HG03103 (cell line): ENCODE measurements around the gene KPTN.

Source experiments
- ATAC-seq: cut with Tn5 transposase; IDR thresholded peaks from one replicate; pipeline ENCODE4 v1.9.1; 2021; ENCODE audit warnings: low read depth; ENCODE audit not compliant: unreplicated experiment

The KPTN gene

DNA sequence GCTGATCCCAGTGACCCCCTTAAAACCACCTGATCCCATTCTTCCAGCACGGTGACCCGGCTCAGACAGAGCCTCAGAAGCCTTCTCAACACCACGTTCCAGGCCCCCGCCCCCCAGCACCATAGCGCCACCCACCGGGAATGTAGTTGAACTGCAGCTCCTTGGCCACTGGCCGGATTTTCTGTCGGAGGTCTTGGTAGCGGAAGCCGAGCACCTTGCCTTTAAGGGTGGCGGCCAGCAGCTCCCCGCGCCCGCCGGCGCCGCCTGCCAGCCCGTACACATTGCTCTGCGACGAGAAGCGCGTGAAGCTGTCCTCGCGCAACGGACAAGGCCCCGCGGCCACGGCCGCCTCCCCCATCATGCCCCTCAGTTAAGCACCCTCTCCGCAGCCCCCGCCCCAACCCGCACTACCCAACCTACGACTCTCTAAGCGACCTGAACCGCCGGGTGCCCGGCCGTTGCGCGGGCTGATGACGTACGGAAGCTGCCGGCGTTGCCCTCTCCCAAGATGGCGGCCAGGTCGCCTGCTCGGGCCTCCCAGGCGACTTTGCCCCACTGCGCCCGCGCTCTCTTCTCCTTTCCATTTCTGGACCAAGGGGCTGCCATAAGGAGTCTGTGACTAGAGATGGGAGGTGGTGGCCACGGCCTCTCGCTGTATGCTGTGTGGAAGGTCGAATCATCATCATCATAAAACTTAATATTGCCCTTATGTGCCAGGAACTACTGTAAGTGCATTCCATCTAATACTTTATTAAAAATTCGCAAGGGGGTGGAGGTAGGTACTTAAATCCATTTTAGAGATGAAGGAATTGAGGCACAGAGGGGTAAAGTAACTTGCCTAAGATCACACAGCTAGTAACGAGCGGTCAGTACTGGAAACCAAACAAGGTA is at the start of gene KPTN:
KPTN (minus strand) TSS at position 420 of the 891 bp plus-strand sequence; CDS start at position 361, 59 bp downstream.
- ATAC-seq, result peak; percentile 63

DNA sequence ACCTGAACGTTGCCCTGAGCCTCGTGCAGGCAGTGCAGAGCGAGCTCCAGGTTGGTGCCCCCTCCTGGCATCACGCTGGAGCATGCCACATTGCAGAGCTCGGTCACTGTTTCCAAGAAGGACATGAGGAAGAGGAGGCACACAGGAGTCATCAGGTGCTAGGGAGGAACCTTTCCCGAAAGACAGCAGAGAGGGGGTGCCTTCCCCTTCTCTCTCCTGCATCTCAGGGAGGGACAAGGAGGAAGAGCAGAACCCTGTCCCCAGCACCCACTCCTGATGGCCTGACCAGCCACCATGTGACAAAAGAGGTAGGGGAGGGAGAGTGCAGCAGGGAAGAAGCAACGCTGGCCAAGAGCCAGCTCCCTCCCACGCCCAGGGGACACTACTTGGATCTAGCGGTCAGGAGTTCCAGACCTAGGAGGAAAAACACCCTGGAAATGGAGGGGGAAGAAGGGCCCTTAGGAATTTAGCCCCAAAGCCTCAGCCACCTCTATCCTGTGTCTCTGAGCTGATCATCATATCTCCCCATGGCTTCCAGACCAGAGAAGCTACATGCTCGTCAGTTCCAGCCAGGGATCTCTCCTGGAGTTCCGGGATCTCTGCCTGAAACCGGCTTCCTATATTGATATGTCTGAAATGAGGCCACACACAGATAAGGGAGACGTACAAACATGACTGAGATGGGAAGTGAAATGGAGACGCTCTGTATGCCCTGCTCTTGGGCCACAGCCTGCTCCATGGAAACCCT is 47.8 kb upstream of the KPTN start:
- no peak for ATAC-seq

DNA sequence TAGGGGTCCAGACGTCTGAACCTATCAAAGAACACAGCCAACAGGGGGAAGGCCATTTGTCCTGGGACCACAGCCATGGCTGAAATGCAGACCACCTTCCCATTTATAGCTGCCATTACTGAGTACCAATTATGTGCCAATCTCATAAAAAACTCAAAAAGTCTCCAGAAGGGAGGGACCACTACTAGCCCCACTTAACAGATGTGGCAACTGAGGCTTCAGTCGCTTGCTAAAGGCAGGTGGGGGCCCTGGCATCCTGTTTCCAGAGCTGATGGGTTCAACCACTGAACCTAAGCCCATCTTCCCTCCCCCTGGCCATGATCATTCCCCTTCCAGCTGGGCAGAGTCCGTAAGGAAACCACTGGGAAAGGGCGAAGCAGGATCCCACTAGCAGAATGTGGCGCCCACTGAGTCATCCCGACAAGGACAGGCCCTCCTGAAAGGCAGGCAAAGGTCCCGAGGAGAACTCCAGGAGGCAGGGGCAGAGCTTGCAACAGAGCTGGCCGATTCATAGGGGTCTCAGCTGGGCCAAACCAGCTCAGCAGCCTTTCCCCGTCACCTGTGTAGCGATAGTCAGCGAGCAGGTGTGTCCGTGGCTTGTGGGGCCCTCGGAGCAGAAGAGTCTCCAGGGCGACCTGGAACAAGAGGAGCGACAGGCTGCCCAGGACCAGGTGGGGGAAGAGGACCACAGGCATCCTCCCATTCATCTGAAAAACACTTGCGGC is 45.2 kb upstream of the KPTN start:
- no peak for ATAC-seq

DNA sequence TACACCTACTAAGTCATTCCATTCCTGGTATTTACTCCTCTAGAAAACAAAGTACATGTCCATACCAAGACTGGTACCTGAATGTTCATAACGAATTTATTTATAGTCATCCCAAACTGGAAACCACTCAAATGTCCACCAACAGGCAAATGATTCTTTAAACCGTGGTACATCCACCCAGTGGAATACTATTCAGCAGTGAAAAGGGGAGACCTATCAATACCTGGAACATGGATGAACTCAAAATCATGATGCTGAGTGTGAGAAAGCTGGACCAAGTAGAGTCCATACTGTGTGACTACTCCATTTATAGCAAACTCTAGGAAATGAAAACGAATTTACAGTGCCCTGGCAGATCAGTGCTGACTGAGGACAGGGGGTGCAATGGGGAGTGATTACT is 42.8 kb upstream of the KPTN start:
- ATAC-seq, result no peak

DNA sequence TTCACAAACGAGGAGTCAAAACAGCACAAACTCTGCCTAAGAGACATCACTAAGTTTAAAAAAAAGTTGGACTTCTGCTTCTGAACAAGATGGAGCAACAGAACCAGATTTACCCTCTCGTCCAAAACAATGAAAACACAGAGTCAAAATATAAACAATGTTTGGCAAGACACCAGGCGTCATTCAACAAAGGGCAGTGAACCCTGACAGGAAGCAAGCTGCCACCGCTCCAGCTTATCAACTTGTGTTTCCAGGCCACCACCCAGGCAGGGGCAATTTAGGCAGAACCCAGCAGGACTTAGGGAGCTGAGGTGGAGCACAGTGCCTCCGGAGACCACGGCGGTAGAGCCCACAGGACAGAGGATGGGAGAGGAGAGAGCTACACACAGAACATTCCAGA is 39.5 kb upstream of the KPTN start:
- ATAC-seq, result no peak

DNA sequence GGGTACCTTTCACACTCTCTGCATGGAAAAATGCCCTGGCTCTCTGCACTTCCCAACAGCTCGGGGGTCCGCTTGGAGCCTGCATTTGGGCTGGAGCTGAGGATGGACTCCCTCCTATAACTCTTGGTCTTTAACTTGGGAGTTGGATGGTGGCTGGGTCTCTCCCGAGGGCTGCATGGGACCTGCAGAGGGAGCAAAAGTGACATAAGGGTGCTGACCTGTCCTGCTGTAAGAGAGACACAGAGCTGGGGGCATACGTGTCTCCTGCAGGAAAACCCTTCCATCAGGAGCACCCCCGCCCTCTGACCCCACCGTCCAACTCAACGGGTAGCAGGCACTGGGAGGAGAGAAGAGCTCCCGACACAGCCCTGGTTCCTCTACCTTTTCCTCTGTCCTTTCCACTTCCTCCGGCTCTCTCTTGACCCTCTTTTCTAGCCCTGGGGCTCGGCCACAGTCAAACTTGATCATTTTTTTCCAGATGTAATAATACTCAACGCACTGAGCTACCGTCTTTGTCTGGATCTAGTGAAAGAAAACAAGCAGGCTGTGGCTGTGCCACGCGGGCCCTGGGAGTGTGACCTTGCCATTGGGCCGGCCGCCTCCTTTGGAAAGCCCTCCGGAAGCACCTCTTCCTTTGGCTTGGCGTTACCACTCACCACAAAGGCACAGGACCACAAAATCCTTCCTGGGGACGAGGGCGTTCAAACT is 37.6 kb upstream of the KPTN start:
- no peak for ATAC-seq

DNA sequence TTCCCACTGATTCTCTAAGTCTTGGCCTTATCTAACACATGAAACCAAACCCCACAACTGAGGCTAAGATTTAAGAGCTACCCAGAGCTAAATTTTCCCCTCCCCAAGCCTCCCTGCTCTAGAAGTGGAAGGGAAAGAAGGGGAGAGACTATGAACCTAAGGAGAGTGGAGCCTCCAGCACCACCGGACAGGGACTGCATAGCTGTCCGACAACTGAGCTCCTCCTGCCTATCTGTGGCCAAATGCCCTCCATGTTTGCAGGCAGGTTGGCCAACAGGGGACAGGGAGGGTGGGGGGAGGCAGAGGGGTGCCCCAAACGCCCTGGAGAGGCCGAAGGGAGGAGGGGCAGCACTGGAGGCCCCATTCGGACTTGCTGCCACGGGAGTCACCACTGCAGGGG is 36.8 kb upstream of the KPTN start:
- ATAC-seq, result no peak

DNA sequence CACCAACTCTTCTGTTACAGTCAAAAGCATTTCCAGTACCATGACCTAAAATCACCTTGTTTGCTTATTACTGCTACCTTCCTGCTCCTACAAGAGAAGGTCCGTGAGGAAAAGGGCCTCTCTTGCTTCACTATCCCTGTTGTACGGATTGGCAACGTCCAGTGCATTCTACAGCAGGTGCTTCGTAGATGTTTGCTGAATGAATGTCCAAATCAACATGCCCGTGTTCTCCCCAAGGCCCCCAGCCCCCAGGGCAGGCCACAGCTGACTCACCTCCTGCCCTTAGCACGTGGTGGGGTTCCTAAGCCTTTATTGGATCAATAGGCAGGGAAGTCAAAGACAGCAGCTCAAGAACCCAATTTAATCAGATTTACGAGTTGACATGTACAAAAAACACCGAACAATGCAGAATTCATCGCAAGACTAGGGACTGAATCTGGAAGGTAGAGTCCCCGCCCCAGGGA is 36.4 kb upstream of the KPTN start:
- ATAC-seq, result no peak

DNA sequence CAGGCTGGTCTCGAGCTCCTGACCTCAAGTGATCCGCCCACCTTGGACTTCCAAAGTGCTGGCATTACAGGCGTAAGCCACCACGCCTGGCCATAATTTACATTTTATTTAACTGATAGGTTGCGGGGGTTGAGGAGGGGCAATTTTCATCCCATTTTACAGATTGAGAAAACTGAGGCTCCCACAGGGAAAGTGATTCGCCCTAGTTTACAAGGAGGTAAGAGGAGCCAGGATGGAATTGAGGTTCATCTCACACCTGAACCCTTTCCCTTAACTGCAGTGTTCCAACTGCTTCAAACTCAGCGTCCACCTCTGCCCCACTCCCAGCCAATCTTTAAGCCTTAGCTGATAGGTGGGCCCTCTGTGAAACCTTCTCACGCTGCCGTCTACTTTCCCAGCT is 34.8 kb upstream of the KPTN start:
- no peak for ATAC-seq

DNA sequence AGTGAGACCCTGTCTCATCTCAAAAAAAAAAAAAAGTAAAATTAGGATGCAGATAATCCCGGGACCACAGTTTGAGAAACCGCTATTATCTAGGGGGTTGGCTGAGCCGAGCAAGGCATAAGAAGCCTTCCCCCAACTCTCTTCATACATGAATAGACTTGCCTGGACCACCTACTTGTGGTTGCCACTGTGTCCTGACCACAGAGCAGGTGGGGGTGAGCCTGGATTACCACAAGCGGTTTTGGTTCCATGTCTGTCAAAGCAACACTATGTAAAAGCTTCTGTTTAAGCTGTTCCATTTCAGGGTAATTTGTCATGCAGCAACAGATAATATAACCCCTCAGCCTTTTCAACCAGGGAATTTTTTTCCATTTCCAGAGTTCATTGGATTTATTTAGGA is 34.1 kb upstream of the KPTN start:
- ATAC-seq, result no peak

DNA sequence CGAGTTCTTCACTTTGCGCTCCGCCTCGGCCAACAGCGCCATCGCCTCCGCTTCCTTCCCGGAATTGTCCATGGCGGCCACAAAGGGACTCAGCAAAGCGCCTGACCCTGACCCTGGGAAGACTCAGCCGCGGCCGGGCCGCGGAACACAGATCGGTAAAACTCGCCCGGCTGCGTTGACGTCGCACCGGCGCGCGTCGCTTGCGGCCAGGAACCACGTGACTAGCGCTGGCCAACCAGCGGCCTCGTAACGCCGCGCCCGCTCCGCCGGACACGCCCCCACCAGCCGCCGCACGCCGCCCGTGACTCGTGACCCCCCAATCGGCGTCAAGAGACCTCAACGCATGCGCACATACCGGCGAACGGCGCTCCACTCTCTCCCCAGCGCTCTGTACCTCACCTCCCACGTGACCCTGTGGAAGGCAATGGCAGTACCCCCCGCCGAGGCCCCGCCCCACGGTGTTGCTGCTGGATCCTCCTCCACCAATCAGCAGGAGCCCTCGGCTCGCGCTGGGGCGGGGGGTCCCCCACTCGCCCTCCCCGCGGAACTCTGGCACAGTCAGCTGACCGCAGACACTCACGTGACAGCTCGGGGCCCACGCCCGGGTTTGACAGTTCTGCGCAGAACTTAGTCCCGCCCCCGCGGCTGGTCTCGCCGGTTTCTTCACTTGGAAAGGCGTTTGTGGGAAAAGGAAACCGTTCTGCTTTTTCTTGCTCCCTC is 31.0 kb upstream of the KPTN start, which contains the start of gene NAPA:
NAPA (minus strand) TSS at position 195 of the 720 bp plus-strand sequence; CDS start at position 72, 123 bp downstream.
- ATAC-seq, result peak; percentile 61

DNA sequence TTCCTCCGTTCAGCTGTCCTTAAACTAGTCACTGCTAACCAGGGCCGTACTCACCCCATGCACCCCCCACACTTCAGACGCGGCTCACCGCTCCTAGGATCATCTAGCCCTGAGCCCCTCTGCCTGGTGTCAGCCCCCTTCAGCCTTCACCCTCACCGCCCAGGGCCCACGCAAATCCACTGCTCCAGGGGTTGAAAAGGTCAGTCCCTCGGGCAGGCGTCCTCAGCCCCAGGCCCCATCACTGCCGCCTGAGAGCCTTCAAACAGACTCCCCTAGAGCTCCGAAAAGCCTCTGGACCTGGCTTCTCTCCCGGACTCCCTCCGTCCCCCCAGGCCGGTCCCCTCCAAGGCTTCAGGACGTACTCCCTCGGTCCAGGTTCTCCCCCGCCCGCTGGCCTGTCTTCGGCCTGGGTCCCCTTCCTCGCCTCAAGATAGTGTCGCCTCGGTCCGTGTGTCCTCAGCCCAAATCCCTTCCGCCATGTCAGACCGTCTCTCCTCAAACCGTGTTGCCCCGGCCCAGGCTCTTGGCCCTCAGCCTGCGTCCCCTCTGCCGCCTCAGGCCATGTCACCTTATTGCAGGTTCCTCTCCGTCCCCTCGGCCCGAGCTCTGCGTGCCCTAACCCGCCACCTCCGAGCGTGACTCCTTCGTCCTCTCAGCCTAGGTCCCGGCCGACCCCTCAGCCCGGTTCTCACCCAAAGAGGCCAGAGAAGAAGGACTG is 30.3 kb upstream of the KPTN start:
- no peak for ATAC-seq

DNA sequence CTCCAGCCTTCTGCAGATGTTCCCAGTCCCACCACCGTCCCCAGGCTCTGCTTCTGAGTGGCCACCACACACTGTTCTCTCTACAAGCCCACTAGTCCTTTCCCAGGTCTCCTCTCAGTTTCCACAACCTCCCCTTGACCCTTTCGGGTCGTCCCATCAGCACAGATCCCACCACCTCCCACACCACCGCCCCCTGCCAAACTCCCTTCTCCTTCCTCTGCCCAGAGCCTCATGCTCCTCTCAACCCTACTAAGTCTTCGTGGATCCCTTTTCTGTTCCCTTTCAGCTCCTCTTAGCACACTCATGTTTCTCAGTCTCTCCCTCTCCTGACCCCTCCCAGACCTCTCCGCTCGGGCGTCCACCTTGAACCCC is 28.9 kb upstream of the KPTN start:
- no peak for ATAC-seq

DNA sequence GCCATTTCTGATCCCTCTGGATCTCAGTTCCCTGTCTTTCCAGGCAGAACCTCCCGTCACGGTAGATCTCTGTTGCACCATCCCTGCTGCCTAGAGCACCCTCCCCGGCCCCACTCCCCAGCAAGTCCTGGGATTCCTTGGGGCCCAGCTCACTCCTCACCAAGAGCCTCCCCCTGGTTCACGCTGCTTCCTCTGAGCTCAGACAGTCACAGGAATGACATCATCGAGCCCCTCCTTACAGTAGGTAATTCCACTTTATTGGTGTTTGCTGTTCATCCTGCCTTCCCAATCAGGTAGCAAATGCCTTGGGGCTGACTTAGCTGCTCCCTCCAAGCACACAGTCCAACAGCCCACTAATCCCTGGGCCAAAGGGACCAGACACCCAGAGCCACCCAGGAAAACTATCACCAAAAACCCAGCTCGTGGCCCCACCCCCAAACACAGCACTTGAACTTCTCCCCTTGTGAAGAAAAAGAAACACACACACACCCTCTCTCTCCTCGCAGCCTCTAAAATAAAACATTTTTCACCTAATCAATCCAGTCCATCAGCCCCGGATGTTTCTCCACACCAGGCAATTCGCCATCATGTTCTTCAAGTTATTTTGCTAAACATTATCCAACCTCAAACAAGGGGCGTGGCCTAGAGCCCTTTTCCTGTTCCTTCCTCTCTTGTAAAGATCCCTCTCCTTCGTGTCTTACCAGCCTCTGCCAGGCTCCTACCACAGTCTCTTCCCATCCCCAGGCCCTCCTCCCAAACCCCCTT is 28.3 kb upstream of the KPTN start:
- ATAC-seq, result no peak

DNA sequence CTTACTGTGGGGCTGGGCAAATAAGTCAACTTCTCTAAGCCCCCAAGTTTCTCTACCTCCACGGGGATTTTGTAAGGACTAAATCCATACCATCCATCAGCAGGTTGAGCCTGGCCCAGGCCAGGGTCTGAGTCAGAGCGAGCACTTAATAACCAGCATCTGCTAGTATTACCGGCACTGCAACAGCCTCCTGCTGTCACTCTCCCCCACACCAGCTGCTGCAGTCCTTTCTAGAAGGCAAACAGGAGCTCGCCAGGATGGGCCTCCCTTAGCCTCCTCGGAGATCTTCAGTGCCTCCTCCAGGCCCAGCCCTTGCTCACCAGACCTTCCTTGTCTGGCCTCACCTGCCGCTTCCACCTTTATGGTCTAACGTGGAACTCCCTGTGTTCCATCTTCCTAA is 27.7 kb upstream of the KPTN start:
- ATAC-seq, result no peak

DNA sequence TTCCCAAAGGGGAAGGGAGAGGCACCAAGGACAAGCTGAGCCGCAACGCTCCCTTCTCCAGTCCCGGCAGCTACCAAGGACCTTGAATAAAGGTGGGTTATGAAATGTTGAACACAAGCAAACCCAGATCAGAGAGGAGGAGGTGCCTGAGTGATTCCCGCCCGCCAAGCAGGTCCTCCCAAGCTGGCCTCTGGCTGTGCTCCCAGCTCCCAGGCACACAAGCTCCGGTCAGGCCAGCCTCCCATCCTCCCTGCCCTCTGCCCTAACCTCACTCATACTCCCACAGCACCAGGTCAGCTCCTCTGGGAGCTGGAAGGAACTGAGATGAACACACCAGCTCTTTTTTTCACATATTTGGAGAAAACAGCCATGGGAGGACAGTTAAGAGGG is 27.1 kb upstream of the KPTN start:
- no peak for ATAC-seq

DNA sequence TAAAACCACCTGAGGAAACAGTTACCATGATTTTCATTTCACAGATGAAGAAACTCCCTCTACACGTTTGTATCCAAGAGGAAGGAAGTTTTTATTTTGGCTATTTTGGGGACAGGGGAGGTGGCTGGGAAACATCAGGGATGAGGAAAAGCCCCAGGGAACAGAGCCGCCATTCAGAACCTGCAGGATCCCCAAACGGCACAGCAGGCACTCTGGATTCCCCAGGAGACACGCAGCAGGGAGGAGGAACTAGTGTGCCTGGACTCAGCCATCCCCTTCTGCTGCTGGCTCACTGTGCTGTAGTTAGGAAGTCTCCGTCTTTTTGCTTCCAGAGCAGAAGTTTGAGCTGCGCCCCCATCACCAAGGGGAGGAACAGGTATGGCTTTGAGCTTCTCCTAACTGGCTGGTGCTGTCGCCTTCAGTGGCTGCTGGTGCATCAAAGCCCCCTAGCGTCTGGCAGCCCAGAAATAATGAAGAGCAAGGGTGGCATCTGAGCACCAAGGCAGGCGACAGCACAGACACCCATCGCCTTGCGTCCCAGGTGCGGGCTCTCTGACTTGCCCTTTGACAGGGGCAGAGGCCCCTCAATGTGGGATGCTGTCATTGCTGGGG is 26.6 kb upstream of the KPTN start:
- ATAC-seq, result no peak

DNA sequence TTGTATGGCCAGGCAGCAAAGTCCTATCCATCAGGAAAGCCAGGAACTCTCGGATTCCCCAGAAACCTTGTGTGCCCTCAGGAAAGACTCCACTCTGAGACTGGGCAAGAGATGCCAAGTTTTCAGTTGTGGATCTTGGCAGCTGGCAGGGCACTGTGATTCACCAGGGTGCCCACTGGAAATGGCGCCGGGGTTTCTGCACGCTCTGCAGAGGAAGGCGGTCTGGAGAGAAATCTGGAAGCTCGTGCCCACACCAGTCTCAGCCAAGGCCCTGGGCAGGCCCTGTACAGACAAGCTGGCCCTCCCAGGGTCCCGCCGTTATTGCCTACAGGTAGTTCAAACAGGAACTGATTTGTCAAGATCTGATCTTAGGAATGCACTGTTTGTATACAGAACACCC is 26.0 kb upstream of the KPTN start:
- no peak for ATAC-seq
